BLaER1 (cell line): ENCODE measurements around the gene SHD.

Experiments
- H3K27ac ChIP-seq: shearing (Covaris generic); formaldehyde crosslinking; 2 replicates; pipeline ENCODE4 v1.8.1; 2022
- H3K27me3 ChIP-seq: shearing (Covaris generic); formaldehyde crosslinking; 2 replicates; pipeline ENCODE4 v1.8.1; 2022
- H3K36me3 ChIP-seq: shearing (Covaris generic); formaldehyde crosslinking; 2 replicates; pipeline ENCODE4 v1.8.1; 2022
- H3K4me1 ChIP-seq: shearing (Covaris generic); formaldehyde crosslinking; 2 replicates; pipeline ENCODE4 v1.8.1; 2022
- H3K4me2 ChIP-seq: shearing (Covaris generic); formaldehyde crosslinking; 2 replicates; pipeline ENCODE4 v1.8.1; 2022
- H3K4me3 ChIP-seq: shearing (Covaris generic); formaldehyde crosslinking; 2 replicates; pipeline ENCODE4 v1.8.1; 2022
- H3K9ac ChIP-seq: shearing (Covaris generic); formaldehyde crosslinking; 2 replicates; pipeline ENCODE4 v1.8.1; 2022
- H3K9me3 ChIP-seq: shearing (Covaris generic); formaldehyde crosslinking; 2 replicates; pipeline ENCODE4 v1.8.1; 2022
- H4K20me1 ChIP-seq: shearing (Covaris generic); formaldehyde crosslinking; 2 replicates; pipeline ENCODE4 v1.8.1; 2022
- Cebpa-rat ChIP-seq: shearing (Covaris generic); IDR thresholded peaks from 2 replicates; pipeline ENCODE4 v1.8.1; 2022

The SHD gene

DNA sequence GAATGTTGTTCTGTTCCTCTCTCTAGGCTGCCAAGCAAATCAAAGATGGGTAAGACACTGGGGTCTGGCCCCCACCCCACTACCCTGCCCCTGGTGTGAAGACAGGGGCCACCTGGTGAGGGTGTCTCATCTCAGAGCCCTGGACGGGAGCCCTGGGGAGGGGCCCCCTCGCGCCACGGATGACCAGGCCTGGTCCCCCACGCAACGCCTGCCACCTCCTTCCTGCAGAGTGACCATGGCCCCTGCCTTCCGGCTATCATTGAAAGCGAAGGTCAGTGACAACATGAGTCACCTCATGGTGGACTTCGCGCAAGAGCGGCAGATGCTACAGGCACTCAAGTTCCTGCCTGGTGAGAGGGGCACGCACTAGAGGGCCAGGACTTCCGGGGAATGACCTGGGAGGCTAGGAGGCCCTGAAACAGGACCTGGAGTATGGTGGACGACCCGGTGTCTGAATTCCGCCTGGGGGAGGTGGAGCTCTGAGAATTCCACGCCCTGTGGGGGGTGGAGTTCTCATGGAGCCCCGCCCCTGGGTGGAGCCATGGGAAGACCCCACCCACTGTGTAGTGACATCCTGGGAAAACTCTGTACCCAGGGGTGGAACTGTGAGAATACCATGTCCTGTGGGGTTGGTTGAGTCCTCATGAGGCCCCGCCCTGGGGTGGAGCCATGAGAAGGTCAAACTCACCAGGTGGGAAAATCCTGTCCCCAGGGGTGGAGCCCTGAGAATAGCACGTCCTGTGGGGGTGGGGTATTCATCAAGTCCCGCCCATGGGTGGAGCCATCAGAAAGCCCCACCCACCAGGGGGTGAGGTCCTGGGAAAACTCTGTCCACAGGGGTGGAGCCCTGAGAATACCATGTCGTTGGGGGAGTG lies 31.4 kb downstream of the SHD start:
- Histone ChIP-seq H3K4me3 (no peak overlapping the region), H3K36me3 (peaks cover 83% of the 10 kb centered on the region), H3K4me1 (peaks cover 4% of the 10 kb centered on the region; the same call in 1 of the 2 replicates), H4K20me1 (no peaks in the 10 kb centered on the region), H3K27ac (no peak overlapping the region), H3K4me2 (no peak overlapping the region), H3K27me3 (no peaks in the 10 kb centered on the region), H3K9ac (no peak overlapping the region), H3K9me3 (peaks cover 6% of the 10 kb centered on the region; the same call in 1 of the 2 replicates)
- no peak for TF ChIP-seq Cebpa-rat

DNA sequence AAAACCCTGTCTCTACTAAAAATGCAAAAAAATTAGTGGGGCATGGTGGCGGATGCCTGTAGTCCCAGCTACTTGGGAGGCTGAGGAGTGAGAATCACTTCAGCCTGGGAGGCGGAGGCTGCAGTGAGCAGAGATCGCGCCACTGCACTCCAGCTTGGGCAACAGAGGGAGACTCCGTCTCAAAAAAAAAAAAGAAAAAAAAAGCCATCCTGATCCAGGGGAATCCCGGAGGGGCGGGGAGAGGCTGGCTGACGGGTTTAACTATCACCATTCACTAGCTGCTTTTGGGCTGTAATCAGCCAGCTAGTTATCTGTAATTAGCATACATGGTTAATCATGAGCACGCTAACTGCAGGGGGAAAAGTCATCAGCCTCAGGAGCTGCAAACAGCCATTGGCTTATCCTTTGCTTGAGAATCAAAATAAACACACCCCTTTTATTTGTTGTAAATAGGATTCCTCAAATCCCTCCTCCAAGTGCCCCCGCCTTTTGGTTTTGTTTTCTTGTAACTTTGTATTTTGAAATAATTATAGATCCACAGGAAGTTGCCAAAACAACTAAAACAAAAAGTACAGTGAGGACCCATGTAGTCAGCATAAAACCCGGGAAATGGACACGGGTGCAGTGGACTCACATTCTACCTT lies 34.9 kb downstream of the SHD start:
- Histone ChIP-seq H3K27me3 (no peaks in the 10 kb centered on the region), H4K20me1 (no peaks in the 10 kb centered on the region), H3K36me3 (peaks cover 91% of the 10 kb centered on the region), H3K4me3 (no peak overlapping the region), H3K4me1 (no peaks in the 10 kb centered on the region), H3K4me2 (no peak overlapping the region), H3K27ac (no peak overlapping the region), H3K9me3 (peaks cover 10% of the 10 kb centered on the region; the same call in 1 of the 2 replicates), H3K9ac (no peak overlapping the region)
- no peak for TF ChIP-seq Cebpa-rat

DNA sequence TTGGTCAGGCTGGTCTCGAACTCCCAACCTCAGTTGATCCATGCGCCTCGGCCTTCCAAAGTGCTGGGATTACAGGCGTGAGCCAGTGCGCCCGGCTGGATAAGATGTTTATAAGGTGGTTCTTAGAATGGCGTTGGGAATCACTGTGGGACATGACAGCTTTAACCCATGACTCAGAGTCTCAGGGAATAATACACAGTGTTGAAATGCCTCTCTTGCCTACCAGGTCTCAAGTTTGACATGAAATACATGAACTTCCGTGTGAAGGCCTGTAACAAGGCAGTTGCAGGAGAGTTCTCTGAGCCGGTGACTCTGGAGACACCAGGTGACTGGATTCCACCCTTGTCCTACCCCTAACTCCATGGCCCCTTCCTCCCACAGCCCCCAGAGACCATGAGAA lies 37.9 kb downstream of the SHD start:
- TF ChIP-seq Cebpa-rat, result no peak
- no peak overlapping the region for H3K4me2 ChIP-seq
- no peaks in the 10 kb centered on the region for H4K20me1 ChIP-seq
- peaks cover 32% of the 10 kb centered on the region for H3K9me3 ChIP-seq
- no peak overlapping the region for H3K9ac ChIP-seq
- H3K36me3 ChIP-seq, result peaks cover 68% of the 10 kb centered on the region
- no peak overlapping the region for H3K4me3 ChIP-seq
- no peak overlapping the region for H3K27ac ChIP-seq
- no peaks in the 10 kb centered on the region for H3K27me3 ChIP-seq
- H3K4me1 ChIP-seq, result no peaks in the 10 kb centered on the region

DNA sequence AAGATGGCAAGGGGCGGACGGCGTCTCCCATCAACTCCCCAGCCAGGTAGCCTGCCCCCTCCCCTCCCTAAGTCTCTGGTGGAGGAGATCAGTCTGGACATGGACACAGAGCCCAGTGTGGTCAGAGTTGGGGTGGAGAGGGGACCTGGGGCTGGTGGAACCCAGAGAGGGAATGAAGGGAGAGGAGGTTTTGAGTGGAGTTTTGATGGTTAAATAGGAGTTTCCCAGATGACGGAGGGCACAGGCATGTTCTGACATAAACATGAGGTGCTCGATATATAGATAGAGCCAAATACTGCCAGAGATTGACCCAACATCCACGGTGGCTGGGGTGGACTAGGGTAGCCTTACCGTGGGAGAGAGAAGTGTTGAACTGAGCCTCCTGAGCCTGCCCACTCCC lies 39.4 kb downstream of the SHD start:
- Histone ChIP-seq H3K4me2 (no peak overlapping the region), H3K4me3 (no peak overlapping the region), H3K4me1 (no peaks in the 10 kb centered on the region), H3K36me3 (peaks cover 67% of the 10 kb centered on the region), H4K20me1 (no peaks in the 10 kb centered on the region), H3K27me3 (no peaks in the 10 kb centered on the region), H3K9ac (no peak overlapping the region), H3K27ac (no peak overlapping the region), H3K9me3 (peaks cover 35% of the 10 kb centered on the region)
- no peak for TF ChIP-seq Cebpa-rat

DNA sequence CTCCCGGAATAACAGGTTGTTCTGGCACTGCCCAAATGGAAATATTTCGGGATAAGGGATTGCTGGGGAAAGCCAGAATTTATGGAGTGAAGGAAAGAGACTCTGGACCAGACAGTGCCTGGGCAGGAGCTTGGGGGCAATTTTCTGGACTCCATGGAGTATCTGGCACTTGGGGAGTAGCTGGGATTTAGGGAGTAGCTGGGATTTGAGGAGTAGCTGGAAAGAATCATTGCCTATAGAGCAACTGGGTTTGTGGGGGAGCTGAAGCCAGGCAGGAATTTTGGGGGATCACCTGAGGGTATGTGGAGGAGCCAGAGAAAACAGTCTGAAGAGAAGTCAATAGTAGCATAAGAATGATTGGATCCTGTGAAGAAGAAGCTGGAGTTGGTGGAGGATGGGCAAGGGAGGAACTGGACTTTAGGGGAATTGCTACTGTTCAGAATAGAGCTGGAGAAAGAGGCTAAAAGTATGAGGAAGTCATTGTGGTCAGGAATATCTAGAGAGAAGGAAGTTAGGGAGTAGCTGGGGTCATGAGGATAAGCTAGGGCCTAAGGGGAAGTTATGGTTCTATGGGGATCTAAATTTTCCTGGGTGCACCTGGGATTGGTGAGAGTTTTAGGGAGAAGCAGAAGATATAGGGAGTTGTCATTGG lies 40.1 kb downstream of the SHD start:
- no peak overlapping the region for H3K27ac ChIP-seq
- H4K20me1 ChIP-seq, result no peaks in the 10 kb centered on the region
- H3K4me2 ChIP-seq, result no peak overlapping the region
- H3K9me3 ChIP-seq, result peaks cover 35% of the 10 kb centered on the region
- H3K27me3 ChIP-seq, result no peaks in the 10 kb centered on the region
- H3K9ac ChIP-seq, result no peak overlapping the region
- H3K4me3 ChIP-seq, result no peak overlapping the region
- peaks cover 68% of the 10 kb centered on the region for H3K36me3 ChIP-seq
- no peaks in the 10 kb centered on the region for H3K4me1 ChIP-seq
- no peak for TF ChIP-seq Cebpa-rat

DNA sequence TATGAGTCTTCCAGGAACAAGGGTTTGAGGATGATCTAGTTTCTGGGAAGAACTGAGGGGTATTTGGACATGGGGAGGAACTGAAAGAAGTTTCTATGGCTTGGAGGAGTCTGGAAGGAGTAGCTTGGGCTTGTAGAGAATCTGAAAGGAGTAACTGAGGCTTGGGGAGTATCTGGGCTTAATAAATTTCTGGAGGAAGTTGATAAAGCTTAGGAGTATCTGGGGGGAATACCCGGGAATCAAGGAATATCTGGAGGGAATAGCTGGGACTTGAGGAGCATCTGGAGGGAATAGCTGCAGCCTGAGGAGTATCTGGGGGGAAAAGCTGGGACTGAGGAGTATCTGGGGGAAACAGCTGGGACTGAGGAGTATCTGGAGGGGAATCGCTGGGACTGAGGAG lies 41.4 kb downstream of the SHD start:
- Histone ChIP-seq H3K4me2 (no peak overlapping the region), H3K27ac (no peak overlapping the region), H3K4me1 (no peaks in the 10 kb centered on the region), H3K9ac (no peak overlapping the region), H3K36me3 (peaks cover 59% of the 10 kb centered on the region), H3K9me3 (peaks cover 35% of the 10 kb centered on the region), H3K27me3 (no peaks in the 10 kb centered on the region), H3K4me3 (no peak overlapping the region), H4K20me1 (no peaks in the 10 kb centered on the region)
- TF ChIP-seq Cebpa-rat, result no peak

DNA sequence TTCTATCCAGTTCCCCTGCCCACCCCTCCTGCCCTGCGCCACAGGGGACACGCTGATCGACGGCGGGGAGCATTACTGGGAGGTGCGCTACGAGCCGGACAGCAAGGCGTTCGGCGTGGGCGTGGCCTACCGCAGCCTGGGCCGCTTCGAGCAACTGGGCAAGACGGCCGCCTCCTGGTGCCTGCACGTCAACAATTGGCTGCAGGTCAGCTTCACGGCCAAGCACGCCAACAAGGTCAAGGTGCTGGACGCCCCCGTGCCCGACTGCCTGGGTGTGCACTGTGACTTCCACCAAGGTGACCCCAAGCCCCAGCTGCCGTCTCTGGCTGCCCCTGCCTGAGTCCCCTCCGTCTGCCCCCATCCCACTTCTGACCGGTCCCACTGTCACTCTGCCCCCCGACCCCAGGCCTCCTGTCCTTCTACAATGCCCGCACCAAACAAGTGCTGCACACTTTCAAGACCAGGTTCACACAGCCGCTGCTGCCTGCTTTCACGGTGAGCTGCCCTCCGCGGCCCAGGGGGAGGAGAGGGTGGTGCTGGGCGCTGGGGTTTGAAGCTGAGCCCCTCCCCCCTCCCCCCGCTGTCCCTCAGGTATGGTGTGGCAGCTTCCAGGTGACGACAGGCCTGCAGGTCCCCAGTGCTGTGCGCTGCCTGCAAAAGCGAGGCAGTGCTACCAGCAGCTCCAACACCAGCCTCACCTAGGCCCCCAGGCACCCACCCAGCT lies 44.0 kb downstream of the SHD start:
- H3K4me3 ChIP-seq, result no peak overlapping the region
- peaks cover 35% of the 10 kb centered on the region for H3K9me3 ChIP-seq
- H3K4me1 ChIP-seq, result peaks cover 13% of the 10 kb centered on the region; the same call in 1 of the 2 replicates
- peaks cover 7% of the 10 kb centered on the region; the same call in 1 of the 2 replicates for H3K27me3 ChIP-seq
- H3K4me2 ChIP-seq, result no peak overlapping the region
- H3K9ac ChIP-seq, result no peak overlapping the region
- no peaks in the 10 kb centered on the region for H4K20me1 ChIP-seq
- no peak overlapping the region for H3K27ac ChIP-seq
- no peak for TF ChIP-seq Cebpa-rat
- H3K36me3 ChIP-seq, result peaks cover 32% of the 10 kb centered on the region

DNA sequence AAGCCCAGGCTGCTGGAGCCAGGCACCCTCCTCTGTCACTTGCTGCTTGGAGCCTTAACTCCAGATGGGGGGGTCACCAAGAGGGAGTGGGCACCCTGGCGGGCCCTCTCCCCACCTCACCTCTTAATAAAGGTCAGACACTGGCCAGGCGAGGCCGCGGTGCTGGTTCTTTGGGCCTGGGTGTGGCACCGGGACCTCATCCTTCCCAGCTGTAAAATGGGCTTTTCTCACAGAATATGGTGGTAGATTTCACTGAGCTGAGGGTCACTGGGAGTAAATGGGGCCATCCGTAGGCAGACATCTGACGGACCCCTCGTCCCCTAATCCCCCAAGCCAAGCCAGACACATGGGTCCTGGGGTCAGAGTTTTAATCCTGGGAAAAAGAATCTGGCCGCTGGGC lies 44.6 kb downstream of the SHD start:
- Histone ChIP-seq H3K36me3 (peaks cover 26% of the 10 kb centered on the region), H3K9me3 (peaks cover 34% of the 10 kb centered on the region), H4K20me1 (no peaks in the 10 kb centered on the region), H3K27ac (no peak overlapping the region), H3K4me1 (peaks cover 13% of the 10 kb centered on the region; the same call in 1 of the 2 replicates), H3K27me3 (peaks cover 7% of the 10 kb centered on the region; the same call in 1 of the 2 replicates), H3K9ac (no peak overlapping the region), H3K4me3 (no peak overlapping the region), H3K4me2 (no peak overlapping the region)
- TF ChIP-seq Cebpa-rat, result no peak

DNA sequence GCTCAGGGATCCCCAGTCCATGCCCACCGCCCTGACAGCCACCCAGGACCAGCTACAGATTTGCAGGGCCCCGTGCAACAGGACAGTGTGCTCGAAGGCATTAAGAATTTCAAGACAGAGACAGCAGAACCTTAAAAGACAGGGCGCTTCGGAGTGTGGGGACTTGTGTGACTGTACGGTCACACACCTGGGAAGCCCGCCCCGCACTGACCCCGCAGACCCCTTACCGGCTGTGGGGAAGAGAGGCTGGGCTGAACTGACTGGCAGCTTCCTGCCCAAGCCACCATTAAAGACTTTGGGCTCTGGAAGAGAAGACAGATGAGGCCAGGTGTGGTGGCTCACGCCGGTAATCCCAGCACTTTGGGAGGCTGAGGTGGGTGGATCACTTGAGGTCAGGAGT lies 45.2 kb downstream of the SHD start:
- H4K20me1 ChIP-seq, result no peaks in the 10 kb centered on the region
- H3K9me3 ChIP-seq, result peaks cover 29% of the 10 kb centered on the region
- H3K4me2 ChIP-seq, result no peak overlapping the region
- no peak overlapping the region for H3K4me3 ChIP-seq
- H3K27ac ChIP-seq, result no peak overlapping the region
- H3K36me3 ChIP-seq, result peaks cover 21% of the 10 kb centered on the region
- TF ChIP-seq Cebpa-rat, result no peak
- H3K4me1 ChIP-seq, result peaks cover 16% of the 10 kb centered on the region
- no peak overlapping the region for H3K9ac ChIP-seq
- peaks cover 7% of the 10 kb centered on the region; the same call in 1 of the 2 replicates for H3K27me3 ChIP-seq
